SU-DHL-6 (cell line): ENCODE data around the gene HCFC1R1.

Experiments used
- CTCF ChIP-seq: fragments of 200-600 bp; sonication (generic); IDR thresholded peaks from one replicate; pipeline ENCODE4 v1.5.1; 2017; ENCODE audit warnings: antibody characterized with exemption, mild to moderate bottlenecking, low read length, moderate library complexity; ENCODE audit not compliant: insufficient read depth, poor library complexity, severe bottlenecking
- EZH2phosphoT487 ChIP-seq: fragments of 200-600 bp; sonication (generic), shearing (Covaris generic); conservative IDR thresholded peaks from 2 replicates; pipeline ENCODE4 v1.6.1; 2018; ENCODE audit warnings: mild to moderate bottlenecking, antibody characterized with exemption, low read length, moderate library complexity, mixed read lengths

GRCh38 chr16:3071655-3072054 lies 47.9 kb upstream of the HCFC1R1 start:
- no peak for TF ChIP-seq CTCF
- TF ChIP-seq EZH2phosphoT487 = no peak
